CD14-positive monocyte (primary cell): Measurements from ENCODE around the gene RHOH. TPM values are rescaled to one million over a fixed set of nuclear protein-coding genes. Genes with fewer than 3 reads are reported as not detected.

Source experiments
- DNase-seq, 3 donors: peaks; one replicate each; pipeline ENCODE4 v3.0.0-alpha.2; 2011 to 2022
- H2AFZ ChIP-seq: 2 replicates; pipeline ENCODE4 v1.6.0; 2012; ENCODE audit warnings: mild to moderate bottlenecking, low read depth, low read length, inconsistent platforms; ENCODE audit not compliant: insufficient read depth, poor library complexity, severe bottlenecking
- H3K27ac ChIP-seq, 2 donors: 1 replicate in 1 of 2; 2 replicates in 1 of 2; pipeline ENCODE4 v1.5.1; 2012 to 2013; ENCODE audit warnings: low read length in 2 of 2, control low read depth in 1 of 2, inconsistent platforms in 1 of 2, low read depth in 1 of 2, mild to moderate bottlenecking in 1 of 2
- H3K27me3 ChIP-seq, 2 donors: one replicate each; pipeline versions ENCODE4 v1.6.0 to v1.6.1; 2011 to 2013; ENCODE audit warnings: low read length in 2 of 2; ENCODE audit not compliant: control insufficient read depth in 2 of 2, insufficient read depth in 2 of 2
- H3K36me3 ChIP-seq, 2 donors: replicated peaks in 1 of 2; 1 replicate in 1 of 2; 2 replicates in 1 of 2; pipeline versions ENCODE4 v1.5.1 to v1.6.1; 2012 to 2013; ENCODE audit warnings: low read length in 2 of 2, control low read depth in 1 of 2, inconsistent platforms in 1 of 2, mild to moderate bottlenecking in 1 of 2; ENCODE audit not compliant: insufficient read depth in 2 of 2, control insufficient read depth in 1 of 2
- H3K4me1 ChIP-seq, 2 donors: 1 replicate in 1 of 2; 2 replicates in 1 of 2; pipeline versions ENCODE4 v1.5.1 to v1.6.1; 2012 to 2013; ENCODE audit warnings: low read length in 2 of 2, control low read depth in 1 of 2, inconsistent platforms in 1 of 2, mild to moderate bottlenecking in 1 of 2, moderate library complexity in 1 of 2; ENCODE audit not compliant: insufficient read depth in 2 of 2, control insufficient read depth in 1 of 2
- H3K4me2 ChIP-seq: replicated peaks from 2 replicates; pipeline ENCODE3; 2012; ENCODE audit warnings: low read length, moderate library complexity, mild to moderate bottlenecking; ENCODE audit not compliant: poor library complexity, severe bottlenecking; ENCODE audit errors: extremely low read depth
- H3K4me3 ChIP-seq, 3 experiments: fragments of 200-600 bp in 1 of 3; sonication (generic) in 1 of 3; replicated peaks in 1 of 3; 1 replicate in 2 of 3; 2 replicates in 1 of 3; pipeline ENCODE4 v1.5.1; 2011 to 2013; ENCODE audit warnings: low read length in 3 of 3, mild to moderate bottlenecking in 3 of 3, control low read depth in 2 of 3, low read depth in 2 of 3, inconsistent platforms in 1 of 3, moderate library complexity in 1 of 3
- H3K79me2 ChIP-seq: 2 replicates; pipeline ENCODE4 v1.6.0; 2012; ENCODE audit warnings: mild to moderate bottlenecking, control low read depth, inconsistent platforms, low read length, moderate library complexity; ENCODE audit not compliant: insufficient read depth
- H3K9ac ChIP-seq: 2 replicates; pipeline ENCODE4 v1.6.0; 2017; ENCODE audit warnings: low read length, mild to moderate bottlenecking; ENCODE audit not compliant: insufficient read depth, poor library complexity, severe bottlenecking
- H3K9me3 ChIP-seq, 2 donors: replicated peaks in 1 of 2; 1 replicate in 1 of 2; 2 replicates in 1 of 2; pipeline versions ENCODE4 v1.5.1 to v1.6.1; 2012 to 2013; ENCODE audit warnings: low read length in 2 of 2, control low read depth in 1 of 2; ENCODE audit not compliant: control insufficient read depth in 1 of 2, insufficient read depth in 1 of 2
- H4K20me1 ChIP-seq: 2 replicates; pipeline ENCODE4 v1.6.0; 2012; ENCODE audit warnings: mild to moderate bottlenecking, low read length, control low read depth, moderate library complexity; ENCODE audit not compliant: insufficient read depth
- H3K27ac Mint-ChIP-seq, 7 donors: one replicate each; pipeline ENCODE4 v1.8.0; 2020; ENCODE audit warnings: mild to moderate bottlenecking in 7 of 7, mixed read lengths in 7 of 7, moderate library complexity in 6 of 7, inconsistent platforms in 2 of 7
- H3K27me3 Mint-ChIP-seq, 3 donors: one replicate each; pipeline ENCODE4 v1.8.0; 2021 to 2022; ENCODE audit warnings: low read depth in 3 of 3, mild to moderate bottlenecking in 3 of 3, mixed read lengths in 3 of 3, moderate library complexity in 3 of 3, inconsistent platforms in 1 of 3
- H3K36me3 Mint-ChIP-seq, 2 donors: one replicate each; pipeline ENCODE4 v1.8.0; 2020; ENCODE audit warnings: mixed read lengths in 2 of 2, inconsistent platforms in 1 of 2, mild to moderate bottlenecking in 1 of 2
- H3K4me1 Mint-ChIP-seq: one replicate; pipeline ENCODE4 v1.8.0; 2020; ENCODE audit warnings: mild to moderate bottlenecking, mixed read lengths
- H3K4me3 Mint-ChIP-seq, 2 donors: one replicate each; pipeline ENCODE4 v1.8.0; 2020; ENCODE audit warnings: mild to moderate bottlenecking in 2 of 2, mixed read lengths in 2 of 2, moderate library complexity in 1 of 2
- H3K9me3 Mint-ChIP-seq, 7 donors: one replicate each; pipeline ENCODE4 v1.8.0; 2020 to 2022; ENCODE audit warnings: mixed read lengths in 7 of 7, mild to moderate bottlenecking in 6 of 7, moderate library complexity in 6 of 7, inconsistent platforms in 2 of 7
- CTCF ChIP-seq: fragments of 200-600 bp; IDR thresholded peaks from one replicate; pipeline ENCODE4 v1.8.0; 2022; ENCODE audit warnings: antibody characterized with exemption, mild to moderate bottlenecking
- WGBS: methylation state at CpG from one replicate; pipeline ENCODE4 v1.1.5; 2013; ENCODE audit warnings: missing lambda C conversion rate; ENCODE audit not compliant: insufficient coverage; 5-methylcytosine and 5-hydroxymethylcytosine counted together
- intact Hi-C, 2 donors: fragments of 100-400 bp; cut with micrococcal nuclease; formaldehyde crosslinking; loops; one replicate each; pipeline versions ENCODE4 v1.15.0 to v1.15.1; 2023
- polyA plus RNA-seq, 3 donors: library from polyadenylated mRNA; depleted of rRNA in 1 of 3; unstranded in 2 of 3; stranded (reverse) in 1 of 3; fragments of 300-500 nt in 2 of 3; fragments of >200 nt in 1 of 3; fragmentation: Illumina TruSeq in 2 of 3; gene quantifications; 1 replicate in 2 of 3; 2 replicates in 1 of 3; pipeline ENCODE4 v1.2.3, GENCODE V29; 2012 to 2021

Gene RHOH
- polyA plus RNA-seq, 3 donors, result 0.16 to 1.4 (median 1.2) TPM

GRCh38 chr4:40216622-40217366 lies 20.0 kb downstream of the RHOH start:
- H3K36me3 ChIP-seq, result no peaks in the 10 kb centered on the region
- no peak overlapping the region for H3K4me2 ChIP-seq
- H3K9ac ChIP-seq, result no peak overlapping the region
- H3K9me3 ChIP-seq, result no peaks in the 10 kb centered on the region
- Mint-ChIP-seq H3K9me3 (no peaks in the 10 kb centered on the region), H3K27ac (no peak overlapping the region), H3K36me3 (peaks cover under 1 to 3% of the 10 kb centered on the region in 2 donors), H3K27me3 (peaks cover 0 to 3% (median 0%) of the 10 kb centered on the region in 3 donors), H3K4me1 (peaks cover 17% of the 10 kb centered on the region), H3K4me3 (no peak overlapping the region)
- DNase-seq, result no peak
- no peak overlapping the region for H2AFZ ChIP-seq
- H3K79me2 ChIP-seq, result peaks cover 7% of the 10 kb centered on the region
- no peaks in the 10 kb centered on the region for H3K27me3 ChIP-seq
- TF ChIP-seq CTCF, result no peak
- no peak overlapping the region for H3K27ac ChIP-seq
- no peaks in the 10 kb centered on the region for H4K20me1 ChIP-seq
- no CpG with 5 or more reads among the region's 4 CpGs for WGBS
- H3K4me3 ChIP-seq, result no peak overlapping the region
- H3K4me1 ChIP-seq, result peaks cover 0 to 2% of the 10 kb centered on the region in 2 donors
- intact Hi-C loops, result no loop called here

- Histone ChIP-seq H3K4me3 (no peak overlapping the region), H3K36me3 (no peaks in the 10 kb centered on the region), H4K20me1 (no peaks in the 10 kb centered on the region), H3K4me1 (no peaks in the 10 kb centered on the region), H3K9ac (no peak overlapping the region), H3K79me2 (peaks cover 7% of the 10 kb centered on the region), H3K9me3 (no peaks in the 10 kb centered on the region), H2AFZ (no peak overlapping the region), H3K27ac (no peak overlapping the region), H3K27me3 (no peaks in the 10 kb centered on the region), H3K4me2 (no peak overlapping the region)
- H3K27me3 Mint-ChIP-seq, result peaks cover 0 to 2% (median 0%) of the 10 kb centered on the region in 3 donors
- intact Hi-C loops, result no loop called here
- peaks cover 0 to 3% (median 0%) of the 10 kb centered on the region in 7 donors for H3K9me3 Mint-ChIP-seq
- H3K27ac Mint-ChIP-seq, result peak overlapping the region in 1 of 7 donors; percentile 13
- H3K4me3 Mint-ChIP-seq, result no peak overlapping the region
- H3K36me3 Mint-ChIP-seq, result peaks cover 0 to 5% of the 10 kb centered on the region in 2 donors
- no peak for DNase-seq
- peaks cover 12% of the 10 kb centered on the region for H3K4me1 Mint-ChIP-seq
- WGBS, result no CpG with 5 or more reads among the region's 1 CpG
- TF ChIP-seq CTCF, result no peak
Observed at GRCh38 chr4:40221744-40222143, 24.9 kb downstream of the RHOH start.
